Stimulated activated CD8-positive, alpha-beta memory T cell treated with anti-CD3 and anti-CD28 coated beads, Interleukin-12 subunit alpha, Interleukin-12 subunit beta, amount 100 ng/mL, for 24 hours (primary cell): ENCODE data around the gene NAGK.
"Not testable (repeated sequence)": the region's sequence is repeated elsewhere in the genome, so short reads cannot be mapped to it uniquely, and the experiment has no call there.

Experiments used
- DNase-seq: peaks from one replicate; pipeline ENCODE4 v3.0.0-alpha.2; 2020; ENCODE audit errors: extremely low read depth

NAGK gene

DNA sequence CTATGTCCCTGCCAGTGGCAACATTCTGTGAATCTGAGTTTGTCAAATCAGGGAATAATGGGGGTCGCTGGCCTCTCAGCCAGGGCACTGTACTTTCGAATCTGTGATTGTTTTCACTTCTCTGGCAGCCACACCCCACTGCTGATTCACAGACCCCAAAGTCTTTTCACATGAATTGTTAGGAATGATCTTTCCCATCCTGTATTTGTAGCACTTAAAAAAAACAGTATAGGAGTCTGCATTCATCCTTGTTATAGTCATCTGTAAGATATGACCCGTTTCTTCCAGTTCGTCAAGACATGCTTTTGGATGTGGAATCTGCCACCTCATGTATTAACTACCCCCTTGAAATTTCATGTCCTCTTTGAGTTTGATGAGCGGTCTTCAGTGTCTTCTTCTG is 928 bp downstream of the NAGK start:
- no peak for DNase-seq

DNA sequence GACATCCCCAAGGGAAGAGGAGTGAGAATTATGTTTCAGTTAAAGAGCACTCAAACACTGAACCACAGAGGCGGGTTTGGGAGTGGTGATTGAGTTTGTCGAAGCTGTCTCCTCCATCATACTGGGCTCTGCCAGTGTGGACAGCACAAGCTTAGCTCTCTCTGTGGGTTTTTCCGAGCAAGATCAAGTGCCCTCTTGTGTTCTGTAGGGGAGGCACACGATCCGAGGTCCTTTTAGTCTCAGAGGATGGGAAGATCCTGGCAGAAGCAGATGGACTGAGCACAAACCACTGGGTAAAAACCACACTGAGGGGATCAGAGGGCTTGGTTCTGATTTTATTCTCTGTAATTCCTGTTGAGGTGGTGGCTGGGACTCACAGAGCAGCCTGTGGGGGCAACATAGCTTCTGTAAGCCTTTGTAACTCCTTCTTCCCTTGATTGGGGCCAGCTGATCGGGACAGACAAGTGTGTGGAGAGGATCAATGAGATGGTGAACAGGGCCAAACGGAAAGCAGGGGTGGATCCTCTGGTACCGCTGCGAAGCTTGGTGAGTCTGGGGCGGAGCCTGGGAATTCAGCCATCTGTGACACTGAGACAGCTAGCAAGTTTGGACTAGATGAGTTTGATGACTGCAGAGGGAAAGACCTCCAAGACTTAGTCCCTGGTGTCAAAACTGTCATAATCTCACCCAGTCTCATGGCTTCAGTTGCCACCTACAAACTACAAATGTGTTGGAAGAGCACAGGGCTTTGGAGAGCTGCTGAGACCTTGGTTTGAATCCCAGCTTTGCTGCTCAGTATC is 2.0 kb downstream of the NAGK start:
- DNase-seq, result no peak

DNA sequence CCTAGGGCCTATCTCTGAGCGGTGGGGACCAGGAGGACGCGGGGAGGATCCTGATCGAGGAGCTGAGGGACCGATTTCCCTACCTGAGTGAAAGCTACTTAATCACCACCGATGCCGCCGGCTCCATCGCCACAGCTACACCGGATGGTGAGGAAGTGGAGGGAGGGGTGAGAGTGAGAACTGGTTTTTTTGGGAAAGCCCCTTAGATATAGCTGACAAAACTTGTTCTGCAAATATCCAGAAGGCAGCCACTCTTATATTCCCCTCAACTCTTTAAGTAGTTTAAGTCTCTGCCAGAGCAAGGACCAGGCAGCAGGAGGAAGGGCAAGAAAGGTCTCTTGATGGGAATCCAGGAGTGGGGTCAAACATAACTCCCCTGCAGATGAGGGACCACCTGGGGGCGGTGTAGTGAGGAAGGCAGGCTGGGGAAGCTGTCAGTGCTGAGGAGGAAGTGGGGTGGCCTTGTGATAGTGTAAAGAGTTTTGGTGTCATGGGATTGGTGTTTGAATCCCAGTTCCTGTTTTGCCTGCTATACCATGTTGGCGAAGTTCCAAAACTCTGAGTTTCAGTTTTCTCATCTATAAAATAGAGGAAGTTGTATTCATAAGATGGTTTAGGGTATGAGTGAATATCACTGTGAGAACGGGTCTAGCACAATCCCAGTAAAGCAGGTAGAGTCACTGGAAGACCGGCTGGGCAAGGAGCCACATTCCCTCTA is 3.4 kb downstream of the NAGK start:
- DNase-seq, result peak; percentile 17

DNA sequence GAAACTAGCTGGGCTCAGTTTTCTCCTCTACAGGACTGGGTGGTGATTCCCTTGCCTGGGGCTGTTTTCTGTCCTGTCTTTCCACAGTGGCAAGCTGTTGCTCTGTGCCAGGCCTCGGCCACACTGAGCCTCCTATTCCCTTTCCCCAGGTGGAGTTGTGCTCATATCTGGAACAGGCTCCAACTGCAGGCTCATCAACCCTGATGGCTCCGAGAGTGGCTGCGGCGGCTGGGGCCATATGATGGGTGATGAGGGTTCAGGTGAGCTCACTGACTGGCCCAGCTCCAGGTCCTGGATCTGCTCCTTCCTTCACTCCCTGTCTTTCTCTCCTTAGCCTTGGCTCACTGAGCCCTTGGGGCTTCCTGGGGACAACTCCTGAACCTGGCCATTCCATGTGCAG is 4.0 kb downstream of the NAGK start:
- DNase-seq, result no peak

DNA sequence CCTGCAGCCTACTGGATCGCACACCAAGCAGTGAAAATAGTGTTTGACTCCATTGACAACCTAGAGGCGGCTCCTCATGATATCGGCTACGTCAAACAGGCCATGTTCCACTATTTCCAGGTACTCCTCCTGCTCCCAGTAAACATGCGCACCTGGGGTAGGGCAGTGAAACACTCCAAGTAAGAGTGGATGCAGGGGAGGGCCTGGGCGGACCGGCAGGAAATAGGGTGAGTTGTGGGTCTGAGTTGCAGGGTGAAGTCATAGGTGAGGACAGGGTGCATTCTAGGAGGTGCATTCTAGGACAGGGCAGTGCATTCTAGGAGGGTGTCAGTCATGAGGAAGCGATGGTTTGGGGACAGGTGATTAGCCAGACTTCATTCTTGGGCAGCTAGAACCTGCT is 5.0 kb downstream of the NAGK start:
- no peak for DNase-seq

DNA sequence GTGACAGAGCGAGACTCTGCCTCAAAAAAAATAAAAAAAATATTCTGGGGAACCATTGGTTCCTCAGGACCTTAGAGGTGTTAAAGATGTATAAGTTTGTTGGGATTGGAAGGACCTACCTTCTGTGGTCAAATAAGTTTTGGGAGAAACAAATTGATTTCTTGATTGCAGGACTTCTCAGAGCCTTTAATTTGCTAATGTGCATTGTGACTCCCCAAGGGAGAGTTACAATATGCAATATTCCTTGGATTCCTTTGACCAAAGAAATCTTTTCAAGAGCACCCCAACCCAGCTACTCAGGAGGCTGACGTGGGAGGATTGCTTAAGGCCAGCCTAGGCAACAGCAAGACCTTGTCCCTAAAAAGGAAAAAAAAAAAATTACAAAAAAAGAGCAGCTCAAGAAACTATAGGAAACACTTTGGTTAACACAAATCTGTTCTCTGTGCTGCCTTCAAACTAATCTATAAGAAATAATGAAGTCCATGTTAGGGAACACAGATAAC is 6.5 kb downstream of the NAGK start:
- no peak for DNase-seq

DNA sequence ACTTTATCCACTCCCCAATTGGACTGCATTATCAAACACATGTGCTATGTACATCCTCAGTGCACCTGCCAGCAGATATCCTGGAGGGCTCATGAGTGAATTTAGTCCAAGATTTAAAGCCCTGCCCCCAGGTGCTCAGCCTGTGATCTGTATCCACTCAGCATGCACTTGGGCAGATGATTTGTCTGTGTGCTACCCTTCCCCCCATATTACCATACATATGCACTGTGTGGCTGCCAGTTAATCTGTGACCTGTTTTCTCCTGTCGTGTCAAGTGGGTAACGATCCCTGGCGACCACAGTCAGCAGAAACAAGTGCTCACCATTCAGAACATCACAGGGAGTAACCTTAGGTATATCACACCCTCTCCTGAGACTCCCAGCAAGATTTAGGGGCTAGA is 10.2 kb downstream of the NAGK start:
- no peak for DNase-seq

DNA sequence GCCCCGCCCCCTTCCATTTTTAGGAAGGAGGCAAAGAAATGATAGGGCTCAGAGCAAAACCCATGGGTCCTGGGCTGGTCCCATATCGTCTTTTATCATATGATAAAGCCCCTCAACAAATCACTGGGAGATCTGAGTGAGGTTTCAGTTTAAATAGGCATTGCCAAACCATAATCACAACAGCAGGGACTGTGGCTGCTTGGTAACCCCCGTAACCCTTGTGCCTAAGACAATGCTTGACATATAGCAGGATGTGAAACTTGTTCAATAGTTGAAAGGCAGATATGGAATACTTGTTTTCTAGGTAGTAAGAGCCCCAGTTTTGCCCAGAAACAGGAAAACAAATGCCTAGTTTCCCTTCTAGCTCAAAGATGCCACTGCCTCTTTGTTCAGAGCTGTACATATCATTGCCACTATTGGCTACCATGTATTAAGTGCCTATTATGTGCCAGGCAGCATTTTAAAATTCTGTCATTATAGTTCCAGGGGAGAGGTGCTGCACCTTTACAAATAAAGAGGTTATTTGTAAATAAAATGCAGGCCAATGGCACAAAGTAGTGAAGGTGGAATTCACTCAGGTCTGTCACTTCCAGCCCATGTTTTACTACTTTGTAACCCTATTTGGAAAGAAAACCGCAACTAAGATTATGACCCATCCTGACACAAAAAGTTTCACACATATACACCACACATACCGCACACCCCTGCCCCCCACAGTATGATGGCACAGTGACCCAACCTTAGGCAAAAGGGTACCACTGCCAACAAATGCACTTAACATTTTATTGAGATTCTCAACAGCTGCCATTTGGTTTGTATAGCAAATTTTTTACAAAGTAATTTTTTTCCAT is 14.2 kb downstream of the NAGK start:
- peak; percentile 27 for DNase-seq

DNA sequence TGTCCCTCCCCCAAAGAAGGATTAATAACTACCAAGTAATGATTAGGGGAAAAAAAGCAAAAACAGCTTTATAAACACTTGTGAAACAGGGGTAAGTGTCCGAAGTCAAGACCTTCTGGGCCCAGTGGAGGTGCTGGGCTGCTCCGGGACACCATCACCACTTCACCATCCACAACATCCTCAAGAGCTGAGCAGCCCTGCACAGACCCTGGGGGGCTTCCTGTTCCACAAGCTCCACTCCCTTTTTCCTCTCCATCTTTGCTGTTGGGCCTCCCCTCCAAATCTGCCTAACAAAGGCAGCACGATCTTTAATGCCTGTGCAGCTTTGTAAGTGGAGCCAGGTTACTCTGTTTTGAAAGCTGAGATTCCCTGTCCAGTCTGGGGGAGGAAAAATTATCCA is 14.8 kb downstream of the NAGK start:
- DNase-seq, result not testable (repeated sequence)

DNA sequence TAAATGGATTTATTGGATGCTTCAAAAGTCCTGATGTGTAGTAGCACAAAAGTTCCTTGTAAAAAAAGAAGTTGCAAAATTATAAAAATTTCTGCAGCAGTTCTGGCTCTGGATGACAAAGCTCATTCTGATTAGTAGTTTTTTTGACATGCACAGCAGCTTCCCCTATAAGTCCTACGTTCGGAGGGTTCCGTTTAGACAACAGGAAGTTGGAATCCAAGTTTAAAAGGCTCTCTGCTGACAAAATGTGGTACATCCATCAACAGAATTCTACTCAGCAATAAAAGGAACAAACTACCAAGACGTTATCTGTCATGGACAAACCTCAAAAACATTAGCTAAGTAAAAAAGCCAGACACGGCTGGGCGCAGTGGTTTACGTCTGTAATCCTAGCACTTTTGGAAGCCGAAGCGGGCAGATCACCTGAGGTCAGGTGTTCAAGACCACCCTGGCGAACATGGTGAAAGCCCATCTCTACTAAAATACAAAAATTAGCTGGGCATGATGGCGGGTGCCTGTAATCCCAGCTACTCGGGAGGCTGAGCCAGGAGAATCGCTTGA is 15.4 kb downstream of the NAGK start:
- not testable (repeated sequence) for DNase-seq

DNA sequence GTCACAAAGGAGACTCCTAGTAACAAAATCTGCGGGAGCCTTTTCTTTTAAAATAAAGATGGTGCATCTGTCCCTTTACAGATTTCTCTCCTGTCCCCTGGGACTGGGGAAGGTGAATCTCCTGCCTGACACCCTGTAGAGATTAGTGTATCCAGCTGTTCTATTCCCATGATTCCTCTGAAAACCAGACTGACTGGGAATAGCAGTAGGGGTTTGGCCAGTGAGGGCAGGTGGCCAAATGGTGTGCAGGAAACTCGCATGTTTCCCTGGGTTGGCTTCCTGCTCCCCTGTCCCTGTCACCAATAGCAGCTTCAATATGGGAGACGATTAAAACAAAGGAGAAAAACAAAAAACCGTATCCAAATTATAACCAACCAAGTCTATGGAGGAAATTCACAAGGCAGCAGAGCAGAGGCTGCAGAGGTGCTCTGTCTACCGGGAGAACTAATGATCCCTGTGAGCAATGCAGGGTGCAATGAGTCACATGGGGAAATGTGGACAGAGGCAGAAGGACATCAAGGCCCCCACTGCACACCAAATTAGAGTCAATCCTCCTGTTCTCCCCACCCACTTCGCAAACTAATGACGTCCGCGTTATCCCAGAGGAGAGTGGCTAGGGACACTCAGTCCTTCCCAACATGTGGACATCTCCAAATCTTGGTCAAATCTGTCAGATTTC is 17.0 kb downstream of the NAGK start:
- DNase-seq, result not testable (repeated sequence)

DNA sequence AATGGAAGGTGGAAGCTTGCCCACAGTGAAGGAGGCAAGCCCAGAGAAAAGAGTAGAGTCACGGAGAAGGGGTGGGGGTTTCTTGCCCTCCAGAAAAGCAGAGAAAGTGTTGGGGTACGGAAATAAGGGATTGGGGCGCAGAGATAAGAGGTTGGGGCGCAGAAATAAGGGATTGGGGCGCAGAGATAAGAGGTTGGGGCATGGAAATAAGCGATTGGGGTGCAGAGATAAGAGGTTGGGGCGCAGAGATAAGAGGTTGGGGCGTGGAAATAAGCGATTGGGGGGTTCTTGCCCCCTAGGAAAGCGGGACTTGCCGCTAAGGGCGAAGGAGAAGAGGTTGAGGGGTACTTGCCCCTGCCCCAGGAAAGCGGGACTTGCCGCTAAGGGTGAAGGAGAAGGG is 21.0 kb downstream of the NAGK start:
- not testable (repeated sequence) for DNase-seq

DNA sequence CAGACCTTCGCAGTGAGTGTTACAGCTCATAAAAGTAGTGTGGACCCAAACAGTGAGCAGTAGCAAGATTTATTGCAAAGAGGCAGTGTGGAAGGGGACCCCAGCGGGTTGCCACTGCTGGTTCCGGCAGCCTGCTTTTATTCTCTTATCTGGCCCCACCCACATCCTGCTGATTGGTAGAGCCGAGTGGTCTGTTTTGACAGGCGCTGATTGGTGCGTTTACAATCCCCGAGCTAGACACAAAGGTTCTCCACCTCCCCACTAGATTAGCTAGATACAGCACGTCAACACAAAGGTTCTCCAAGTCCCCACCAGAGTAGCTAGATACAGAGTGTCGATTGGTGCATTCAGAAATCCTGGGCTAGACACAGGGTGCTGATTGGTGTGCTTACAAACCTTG is 23.4 kb downstream of the NAGK start:
- not testable (repeated sequence) for DNase-seq

DNA sequence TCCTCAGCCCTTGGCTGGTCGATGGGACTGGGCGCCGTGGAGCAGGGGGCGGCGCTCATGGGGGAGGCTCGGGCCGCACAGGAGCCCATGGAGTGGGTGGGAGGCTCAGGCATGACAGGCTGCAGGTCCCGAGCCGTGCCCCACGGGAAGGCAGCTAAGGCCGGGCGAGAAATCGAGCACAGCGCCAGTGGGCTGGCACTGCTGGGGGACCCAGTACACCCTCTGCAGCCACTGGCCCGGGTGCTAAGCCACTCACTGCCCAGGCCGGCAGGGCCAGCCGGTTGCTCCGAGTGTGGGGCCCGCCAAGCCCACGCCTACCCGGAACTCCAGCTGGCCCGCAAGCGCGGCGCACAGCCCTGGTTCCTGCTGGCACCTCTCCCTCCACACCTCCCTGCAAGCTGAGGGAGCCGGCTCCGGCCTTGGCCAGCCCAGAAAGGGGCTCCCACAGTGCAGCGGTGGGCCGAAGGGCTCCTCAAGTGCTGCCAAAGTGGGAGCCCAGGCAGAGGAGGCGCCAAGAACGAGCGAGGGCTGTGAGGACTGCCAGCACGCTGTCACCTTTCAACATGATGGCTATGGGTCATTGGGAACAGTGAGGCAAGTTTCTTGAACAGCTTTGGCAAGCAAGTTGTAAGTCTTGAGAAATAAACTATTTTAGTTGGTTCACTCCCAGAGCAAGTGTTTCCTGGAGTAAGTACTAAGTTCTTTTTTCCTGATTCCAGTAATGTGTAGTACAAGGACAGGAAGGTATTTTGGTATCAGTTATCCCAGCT is 24.2 kb downstream of the NAGK start:
- not testable (repeated sequence) for DNase-seq

DNA sequence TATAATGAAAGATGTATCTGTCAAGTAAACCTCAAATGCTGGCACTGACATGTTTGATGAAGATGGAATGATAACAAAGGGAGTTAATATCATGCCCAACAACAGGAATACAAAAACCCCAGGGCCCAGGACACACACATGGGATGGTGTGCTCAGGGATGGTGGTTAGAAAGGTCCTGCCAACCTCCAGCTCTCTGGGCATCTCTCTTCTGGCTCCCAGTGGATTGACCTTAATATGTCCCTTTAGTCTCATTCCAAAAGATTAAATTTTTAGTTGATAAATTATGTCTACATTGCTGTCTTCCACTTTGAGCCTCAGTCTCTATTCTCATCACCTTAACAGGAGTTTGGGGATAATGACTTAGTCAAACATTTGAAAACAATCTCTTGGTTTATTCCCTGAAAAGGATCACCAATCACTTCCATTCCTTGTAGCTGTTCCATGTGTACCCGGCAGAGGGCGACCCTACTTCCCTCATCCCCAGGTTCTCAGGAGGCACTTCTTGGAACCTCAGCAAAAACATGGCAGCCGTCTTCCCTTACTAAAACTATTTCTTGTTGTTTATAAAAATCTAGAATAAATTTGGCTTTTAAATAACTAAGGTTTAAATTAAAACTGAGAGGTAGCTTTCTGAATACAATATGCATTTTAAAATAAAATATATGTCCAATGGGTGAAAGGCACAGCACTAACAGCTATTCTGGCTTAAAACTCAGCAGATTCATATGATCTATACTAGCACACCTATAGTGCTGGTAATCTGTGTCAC is 31.9 kb downstream of the NAGK start:
- DNase-seq, result no peak

DNA sequence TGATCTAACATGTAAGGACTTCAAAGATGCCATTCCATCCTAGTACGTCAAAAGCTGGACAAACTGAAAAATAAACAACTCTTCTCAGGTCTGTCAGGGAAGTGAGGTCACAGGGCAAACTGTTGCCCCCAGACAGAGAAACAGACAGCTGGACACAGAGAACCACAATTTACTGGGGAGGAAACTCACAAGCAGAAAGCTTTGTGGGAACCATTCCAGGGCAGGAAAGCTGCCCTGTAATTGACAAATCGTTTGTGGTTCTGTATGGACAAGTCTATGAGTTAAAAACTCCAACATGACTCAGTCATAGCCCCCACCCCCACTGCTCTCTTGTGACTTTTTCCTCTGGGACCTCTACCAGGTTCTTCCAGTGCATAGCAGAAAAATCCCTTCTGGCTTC is 33.2 kb downstream of the NAGK start:
- no peak for DNase-seq

DNA sequence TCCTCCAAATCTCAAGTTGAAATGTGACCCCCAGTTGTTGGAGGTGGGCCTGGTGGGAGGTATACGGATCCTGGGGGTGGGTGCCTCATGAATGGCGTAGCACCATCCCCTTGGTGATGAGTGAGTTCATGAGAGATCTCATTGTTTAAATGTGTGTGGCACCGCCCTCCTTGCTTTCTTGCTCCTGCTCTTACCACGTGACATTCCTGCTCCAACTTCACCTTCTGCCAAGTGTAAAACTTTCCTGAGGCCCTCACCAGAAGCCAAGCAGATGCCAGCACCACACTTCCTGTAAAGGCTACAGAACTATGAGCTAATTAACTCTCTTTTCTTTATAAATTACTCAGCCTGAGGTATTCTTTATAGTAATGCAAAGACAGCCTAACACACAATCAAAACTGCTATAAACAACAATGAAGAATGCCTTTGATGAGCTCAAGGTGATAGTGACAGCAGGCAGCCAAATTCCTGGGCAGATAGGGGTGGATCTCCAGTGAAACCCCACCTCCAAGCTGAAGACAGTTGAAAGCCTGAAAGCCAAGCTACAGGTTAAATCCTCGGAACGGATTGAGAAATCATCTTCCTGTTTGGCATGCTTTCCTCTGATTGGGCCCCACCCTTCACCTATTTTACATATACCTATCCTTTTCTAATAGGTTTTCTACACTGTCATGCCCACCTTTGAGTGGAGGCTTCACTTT is 34.7 kb downstream of the NAGK start:
- DNase-seq, result no peak

DNA sequence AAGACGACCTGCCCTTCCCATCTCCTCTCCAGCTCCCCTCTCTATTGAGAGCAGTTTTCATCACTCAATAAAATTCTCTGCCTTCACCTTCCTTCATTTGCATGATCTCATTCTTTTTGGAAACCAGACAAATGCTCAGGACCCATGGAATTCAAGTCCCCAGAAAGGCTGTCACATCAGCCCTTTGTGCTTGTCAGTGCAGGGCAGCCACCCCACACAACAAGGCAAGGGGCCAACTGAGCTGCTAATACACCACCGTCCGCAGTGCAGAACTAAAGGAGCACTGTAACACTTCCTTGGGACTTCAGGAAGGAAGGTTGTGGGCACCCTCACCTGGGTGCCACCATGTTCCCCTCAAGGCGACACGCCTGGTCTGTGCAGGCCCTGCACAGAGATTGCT is 35.4 kb downstream of the NAGK start:
- DNase-seq, result no peak

DNA sequence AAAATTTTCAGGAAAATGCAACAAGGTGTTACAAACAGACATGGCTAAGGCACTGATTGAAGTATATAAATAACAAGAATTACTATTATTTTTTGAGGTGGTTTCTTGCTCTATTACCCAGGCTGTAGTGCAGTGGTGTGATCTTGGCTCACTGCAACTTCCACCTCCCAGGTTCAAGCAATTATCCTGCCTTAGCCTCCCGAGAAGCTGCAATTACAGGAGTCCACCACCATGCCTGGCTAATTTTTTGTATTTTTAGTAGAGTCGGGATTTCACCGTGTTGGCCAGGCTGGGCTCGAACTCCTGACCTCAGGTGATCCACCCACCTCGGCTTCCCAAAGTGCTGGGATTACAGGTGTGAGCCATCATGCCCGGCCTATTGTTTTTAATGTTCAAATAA is 38.0 kb downstream of the NAGK start:
- DNase-seq, result not testable (repeated sequence)
